HepG2 (cell line): ENCODE measurements around the gene PCBP4. TPM values are rescaled to one million over a fixed set of nuclear protein-coding genes. Genes with fewer than 3 reads are reported as not detected.

Source experiments
- ARID3A ChIP-seq: IDR thresholded peaks from 2 replicates; pipeline ENCODE4 v1.6.1; 2012; ENCODE audit warnings: low read depth, low read length, improper control_type of control experiment
- ESRRA ChIP-seq: sonication (generic); formaldehyde crosslinking; IDR thresholded peaks from 2 replicates; pipeline ENCODE4 v1.5.1; 2020; ENCODE audit warnings: mild to moderate bottlenecking, low read depth, missing genetic modification reagents
- GPN1 ChIP-seq: sonication (generic); formaldehyde crosslinking; IDR thresholded peaks from 2 replicates; pipeline ENCODE4 v1.5.1; 2020; ENCODE audit warnings: missing genetic modification reagents, borderline replicate concordance
- HOXA9 ChIP-seq: sonication (generic); formaldehyde crosslinking; IDR thresholded peaks from 2 replicates; pipeline ENCODE4 v1.8.1; 2022; ENCODE audit warnings: missing genetic modification reagents, mild to moderate bottlenecking, moderate library complexity, borderline replicate concordance
- KDM4B ChIP-seq: sonication (generic); formaldehyde crosslinking; IDR thresholded peaks from 2 replicates; pipeline ENCODE4 v1.4.0; 2020; ENCODE audit warnings: missing genetic modification reagents
- KLF12 ChIP-seq: sonication (generic); formaldehyde crosslinking; IDR thresholded peaks from 2 replicates; pipeline ENCODE4 v1.4.0; 2020; ENCODE audit warnings: missing genetic modification reagents, borderline replicate concordance
- NR0B2 ChIP-seq: sonication (generic); formaldehyde crosslinking; IDR thresholded peaks from 2 replicates; pipeline ENCODE4 v1.4.0; 2020; ENCODE audit warnings: mild to moderate bottlenecking, missing genetic modification reagents
- RXRA ChIP-seq: sonication (generic); formaldehyde crosslinking; IDR thresholded peaks from 2 replicates; pipeline ENCODE4 v1.5.1; 2020; ENCODE audit warnings: missing genetic modification reagents
- SIN3A ChIP-seq: IDR thresholded peaks from 2 replicates; pipeline ENCODE4 v1.6.1; 2011; ENCODE audit warnings: low read depth, mild to moderate bottlenecking, control low read depth, low read length, borderline replicate concordance
- U2AF1 ChIP-seq: fragments of 200-400 bp; formaldehyde crosslinking; optimal IDR thresholded peaks from 2 replicates; pipeline ENCODE3; 2017; ENCODE audit warnings: mild to moderate bottlenecking, low read depth, low read length
- ZNF513 ChIP-seq: sonication (generic); formaldehyde crosslinking; conservative IDR thresholded peaks from 2 replicates; pipeline ENCODE4 v1.5.0; 2020; ENCODE audit warnings: missing genetic modification reagents
- ZNF766 ChIP-seq: sonication (generic); formaldehyde crosslinking; IDR thresholded peaks from 2 replicates; pipeline ENCODE4 v1.5.0; 2020; ENCODE audit warnings: missing genetic modification reagents, borderline replicate concordance
- ZSCAN22 ChIP-seq: sonication (generic); formaldehyde crosslinking; IDR thresholded peaks from 2 replicates; pipeline ENCODE4 v1.4.0; 2020; ENCODE audit warnings: mild to moderate bottlenecking, missing genetic modification reagents
- polyA plus RNA-seq, 8 experiments: library from polyadenylated mRNA; depleted of rRNA in 3 of 8; stranded (reverse) in 7 of 8; unstranded in 1 of 8; fragments of >200 nt; fragmentation: Illumina TruSeq in 4 of 8; extraction: Trizol in 4 of 8; gene quantifications; 2 replicates each; pipeline versions ENCODE4 v1.2.1 to v1.2.3, GENCODE V29; 2011 to 2016; ENCODE audit warnings: low read depth in 4 of 8, missing spikeins in 1 of 8, mixed read lengths in 1 of 8; ENCODE audit not compliant: insufficient read depth in 1 of 8
- total RNA-seq, 5 experiments: library from RNA; depleted of rRNA; stranded (reverse); fragments of >200 nt; fragmentation: Illumina TruSeq; extraction: Trizol; gene quantifications; 2 replicates each; pipeline ENCODE4 v1.2.3, GENCODE V29; 2016; ENCODE audit warnings: low read depth in 1 of 5
- TF ChIP-seq, protein P1 (sequence below): IDR thresholded peaks from 2 replicates; pipeline ENCODE4 v1.6.1; 2012; ENCODE audit warnings: low read length, improper control_type of control experiment
- TF ChIP-seq, protein P2 (sequence below): sonication (generic); formaldehyde crosslinking; IDR thresholded peaks from 2 replicates; pipeline ENCODE4 v1.4.0; 2020; ENCODE audit warnings: mild to moderate bottlenecking, missing genetic modification reagents
- TF ChIP-seq, protein P3 (sequence below): sonication (generic); formaldehyde crosslinking; IDR thresholded peaks from 2 replicates; pipeline ENCODE4 v1.4.0; 2020; ENCODE audit warnings: missing genetic modification reagents

PCBP4 gene
- total and polyA plus RNA-seq, 2 of the 13 experiments (the other 11 are each of a cell fraction or from before 2014, with no cell fraction given): 36.8 to 51.3 TPM

DNA sequence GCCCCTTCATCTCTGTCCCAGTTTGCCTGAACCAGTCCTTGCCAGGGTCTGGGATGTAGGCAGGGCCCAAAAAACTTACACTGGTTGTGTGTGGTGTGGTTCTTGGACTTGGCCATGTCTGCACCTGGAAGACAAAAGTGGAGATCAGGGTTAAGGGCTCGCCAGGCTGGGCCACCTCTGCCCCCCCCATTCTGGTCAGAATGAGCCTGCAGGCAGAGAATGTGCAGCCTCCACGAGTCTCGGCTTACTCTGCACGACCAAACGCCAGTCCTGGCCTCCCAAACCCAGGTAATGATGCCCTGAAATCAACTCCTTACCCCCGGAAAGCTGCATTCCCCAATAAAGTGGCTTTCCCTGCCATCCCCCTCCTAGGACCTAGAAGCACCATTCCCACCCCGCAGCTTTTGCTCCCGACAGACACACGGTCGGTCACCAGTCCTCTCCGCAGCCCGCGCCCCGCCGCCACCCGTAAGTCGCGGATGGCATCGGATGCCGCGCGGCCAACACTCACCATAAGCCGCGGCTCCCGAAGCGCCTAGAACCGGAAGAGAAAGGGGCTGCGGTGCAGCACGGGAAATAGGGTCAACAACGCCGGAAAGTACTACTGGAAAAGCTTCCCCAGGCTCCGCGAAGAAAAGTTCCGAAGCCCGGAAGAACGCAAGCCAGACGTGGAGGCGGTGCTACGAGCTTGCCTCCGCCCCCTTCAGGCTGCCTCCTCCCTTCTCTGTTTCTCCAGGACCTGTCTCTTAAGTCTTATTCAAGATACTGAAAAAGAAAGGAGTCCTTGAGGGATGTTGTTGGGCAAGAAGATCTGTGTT is 28.3 kb upstream of the PCBP4 start, which contains the start of gene RPL29 (continued):
- TF ChIP-seq ARID3A (peak; percentile 14; the same call in 1 of the 2 replicates), SIN3A (peak; percentile 95), RXRA (CRISPR knock-in tag) (peak; percentile 60), KLF12 (CRISPR knock-in tag) (peak; percentile 80; the same call in 1 of the 2 replicates), ZSCAN22 (CRISPR knock-in tag) (peak; percentile 51; the same call in 1 of the 2 replicates), KDM4B (CRISPR knock-in tag) (peak; percentile 74; the same call in 1 of the 2 replicates), ZNF766 (CRISPR knock-in tag) (peak; percentile 88), U2AF1 (peak; percentile 78), ESRRA (CRISPR knock-in tag) (no peak), HOXA9 (CRISPR knock-in tag) (no peak), NR0B2 (CRISPR knock-in tag) (no peak), ZNF513 (CRISPR knock-in tag) (no peak), GPN1 (CRISPR knock-in tag) (no peak; the same call in 1 of the 2 replicates)
- TF ChIP-seq, protein P1, sequence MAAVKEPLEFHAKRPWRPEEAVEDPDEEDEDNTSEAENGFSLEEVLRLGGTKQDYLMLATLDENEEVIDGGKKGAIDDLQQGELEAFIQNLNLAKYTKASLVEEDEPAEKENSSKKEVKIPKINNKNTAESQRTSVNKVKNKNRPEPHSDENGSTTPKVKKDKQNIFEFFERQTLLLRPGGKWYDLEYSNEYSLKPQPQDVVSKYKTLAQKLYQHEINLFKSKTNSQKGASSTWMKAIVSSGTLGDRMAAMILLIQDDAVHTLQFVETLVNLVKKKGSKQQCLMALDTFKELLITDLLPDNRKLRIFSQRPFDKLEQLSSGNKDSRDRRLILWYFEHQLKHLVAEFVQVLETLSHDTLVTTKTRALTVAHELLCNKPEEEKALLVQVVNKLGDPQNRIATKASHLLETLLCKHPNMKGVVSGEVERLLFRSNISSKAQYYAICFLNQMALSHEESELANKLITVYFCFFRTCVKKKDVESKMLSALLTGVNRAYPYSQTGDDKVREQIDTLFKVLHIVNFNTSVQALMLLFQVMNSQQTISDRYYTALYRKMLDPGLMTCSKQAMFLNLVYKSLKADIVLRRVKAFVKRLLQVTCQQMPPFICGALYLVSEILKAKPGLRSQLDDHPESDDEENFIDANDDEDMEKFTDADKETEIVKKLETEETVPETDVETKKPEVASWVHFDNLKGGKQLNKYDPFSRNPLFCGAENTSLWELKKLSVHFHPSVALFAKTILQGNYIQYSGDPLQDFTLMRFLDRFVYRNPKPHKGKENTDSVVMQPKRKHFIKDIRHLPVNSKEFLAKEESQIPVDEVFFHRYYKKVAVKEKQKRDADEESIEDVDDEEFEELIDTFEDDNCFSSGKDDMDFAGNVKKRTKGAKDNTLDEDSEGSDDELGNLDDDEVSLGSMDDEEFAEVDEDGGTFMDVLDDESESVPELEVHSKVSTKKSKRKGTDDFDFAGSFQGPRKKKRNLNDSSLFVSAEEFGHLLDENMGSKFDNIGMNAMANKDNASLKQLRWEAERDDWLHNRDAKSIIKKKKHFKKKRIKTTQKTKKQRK: no peak
- TF ChIP-seq, protein P2, sequence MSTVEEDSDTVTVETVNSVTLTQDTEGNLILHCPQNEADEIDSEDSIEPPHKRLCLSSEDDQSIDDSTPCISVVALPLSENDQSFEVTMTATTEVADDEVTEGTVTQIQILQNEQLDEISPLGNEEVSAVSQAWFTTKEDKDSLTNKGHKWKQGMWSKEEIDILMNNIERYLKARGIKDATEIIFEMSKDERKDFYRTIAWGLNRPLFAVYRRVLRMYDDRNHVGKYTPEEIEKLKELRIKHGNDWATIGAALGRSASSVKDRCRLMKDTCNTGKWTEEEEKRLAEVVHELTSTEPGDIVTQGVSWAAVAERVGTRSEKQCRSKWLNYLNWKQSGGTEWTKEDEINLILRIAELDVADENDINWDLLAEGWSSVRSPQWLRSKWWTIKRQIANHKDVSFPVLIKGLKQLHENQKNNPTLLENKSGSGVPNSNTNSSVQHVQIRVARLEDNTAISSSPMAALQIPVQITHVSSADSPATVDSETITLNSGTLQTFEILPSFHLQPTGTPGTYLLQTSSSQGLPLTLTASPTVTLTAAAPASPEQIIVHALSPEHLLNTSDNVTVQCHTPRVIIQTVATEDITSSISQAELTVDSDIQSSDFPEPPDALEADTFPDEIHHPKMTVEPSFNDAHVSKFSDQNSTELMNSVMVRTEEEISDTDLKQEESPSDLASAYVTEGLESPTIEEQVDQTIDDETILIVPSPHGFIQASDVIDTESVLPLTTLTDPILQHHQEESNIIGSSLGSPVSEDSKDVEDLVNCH (CRISPR knock-in tag): no peak
- TF ChIP-seq, protein P3, sequence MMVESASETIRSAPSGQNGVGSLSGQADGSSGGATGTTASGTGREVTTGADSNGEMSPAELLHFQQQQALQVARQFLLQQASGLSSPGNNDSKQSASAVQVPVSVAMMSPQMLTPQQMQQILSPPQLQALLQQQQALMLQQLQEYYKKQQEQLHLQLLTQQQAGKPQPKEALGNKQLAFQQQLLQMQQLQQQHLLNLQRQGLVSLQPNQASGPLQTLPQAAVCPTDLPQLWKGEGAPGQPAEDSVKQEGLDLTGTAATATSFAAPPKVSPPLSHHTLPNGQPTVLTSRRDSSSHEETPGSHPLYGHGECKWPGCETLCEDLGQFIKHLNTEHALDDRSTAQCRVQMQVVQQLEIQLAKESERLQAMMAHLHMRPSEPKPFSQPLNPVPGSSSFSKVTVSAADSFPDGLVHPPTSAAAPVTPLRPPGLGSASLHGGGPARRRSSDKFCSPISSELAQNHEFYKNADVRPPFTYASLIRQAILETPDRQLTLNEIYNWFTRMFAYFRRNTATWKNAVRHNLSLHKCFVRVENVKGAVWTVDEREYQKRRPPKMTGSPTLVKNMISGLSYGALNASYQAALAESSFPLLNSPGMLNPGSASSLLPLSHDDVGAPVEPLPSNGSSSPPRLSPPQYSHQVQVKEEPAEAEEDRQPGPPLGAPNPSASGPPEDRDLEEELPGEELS (CRISPR knock-in tag): peak; percentile 67; the same call in 1 of the 2 replicates
